ENCODE results near the gene ASCL5. TPM values are rescaled to one million over a fixed set of nuclear protein-coding genes. Genes with fewer than 3 reads are reported as not detected.

ASCL5 gene
- total and polyA plus RNA-seq, 4 experiments from 2014 or later: 0.30 TPM; not detected in 3

GRCh38 chr1:201144701-201145100 is 17.7 kb upstream of the ASCL5 start:
- intact Hi-C loops (cut with micrococcal nuclease): loop anchor here (5.0 kb wide), 1 partner anchor 43 kb away; no protein-coding TSS in a partner anchor
- no peaks in the 10 kb centered on the region for H3K4me1 Mint-ChIP-seq
- H3K9me3 Mint-ChIP-seq: no peaks in the 10 kb centered on the region
- POLR2A ChIA-PET (ENCODE audit: partially characterized antibody): no interaction called here
- no peak for DNase-seq
- no peaks in the 10 kb centered on the region for H3K27me3 Mint-ChIP-seq
- Histone ChIP-seq H3K36me3 (ENCODE audit: insufficient read depth, low read length) (peaks cover 25% of the 10 kb centered on the region), H3K9me3 (ENCODE audit: control insufficient read depth in 1 of 2, low read length in 2 of 2) (no peaks in the 10 kb centered on the region), H3K4me1 (ENCODE audit: insufficient read depth, low read length) (no peaks in the 10 kb centered on the region), H3K4me3 (ENCODE audit: low read length in 2 of 2) (no peak overlapping the region), H3K27ac (ENCODE audit: low read depth, low read length) (no peak overlapping the region), H3K27me3 (ENCODE audit: insufficient read depth, low read length) (no peaks in the 10 kb centered on the region)
- no peak overlapping the region for H3K27ac Mint-ChIP-seq
- CTCF ChIA-PET (ENCODE audit: partially characterized antibody): interaction anchor here (1.4 kb wide), 1 partner anchor 30 kb away, joined by 3 read pairs; no protein-coding TSS in a partner anchor
- H3K36me3 Mint-ChIP-seq: peaks cover 57 to 80% of the 10 kb centered on the region in 2 donors
- H3K4me3 Mint-ChIP-seq: no peak overlapping the region

- no peak for DNase-seq
- H3K4me1 ChIP-seq (ENCODE audit: insufficient read depth, low read length): no peaks in the 10 kb centered on the region
- H3K4me3 ChIP-seq (ENCODE audit: low read length in 2 of 2): no peak overlapping the region
- H3K4me3 Mint-ChIP-seq: no peak overlapping the region
- intact Hi-C loops (cut with micrococcal nuclease): no loop called here
- H3K36me3 Mint-ChIP-seq: peaks cover 57 to 81% of the 10 kb centered on the region in 2 donors
- peak overlapping the region in 1 of 7 donors; percentile 37 for H3K27ac Mint-ChIP-seq
- H3K36me3 ChIP-seq (ENCODE audit: insufficient read depth, low read length): peaks cover 25% of the 10 kb centered on the region
- H3K27ac ChIP-seq (ENCODE audit: low read depth, low read length): no peak overlapping the region
- ChIA-PET POLR2A (ENCODE audit: partially characterized antibody) (no interaction called here), CTCF (ENCODE audit: partially characterized antibody) (interaction anchor here (1.4 kb wide), 1 partner anchor 30 kb away, joined by 3 read pairs; no protein-coding TSS in a partner anchor)
- H3K4me1 Mint-ChIP-seq: no peaks in the 10 kb centered on the region
- no peaks in the 10 kb centered on the region for H3K9me3 ChIP-seq (ENCODE audit: control insufficient read depth in 1 of 2, low read length in 2 of 2)
- H3K27me3 Mint-ChIP-seq: no peaks in the 10 kb centered on the region
- H3K27me3 ChIP-seq (ENCODE audit: insufficient read depth, low read length): no peaks in the 10 kb centered on the region
- no peaks in the 10 kb centered on the region for H3K9me3 Mint-ChIP-seq
Observed at GRCh38 chr1:201143726-201144635, 17.0 kb upstream of the ASCL5 start.

- H3K4me3 ChIP-seq (ENCODE audit: low read length in 2 of 2): no peak overlapping the region
- no peaks in the 10 kb centered on the region for H3K9me3 ChIP-seq (ENCODE audit: control insufficient read depth in 1 of 2, low read length in 2 of 2)
- no peaks in the 10 kb centered on the region for H3K27me3 Mint-ChIP-seq
- H3K27me3 ChIP-seq (ENCODE audit: insufficient read depth, low read length): no peaks in the 10 kb centered on the region
- no peaks in the 10 kb centered on the region for H3K9me3 Mint-ChIP-seq
- no peaks in the 10 kb centered on the region for H3K4me1 ChIP-seq (ENCODE audit: insufficient read depth, low read length)
- no peak for DNase-seq
- ChIA-PET CTCF (ENCODE audit: partially characterized antibody) (interaction anchor here (1.2 to 1.5 kb wide), 2 partner anchors 24 to 28 kb away, joined by 4 to 5 read pairs; no protein-coding TSS in a partner anchor), POLR2A (ENCODE audit: partially characterized antibody) (no interaction called here)
- no peaks in the 10 kb centered on the region for H3K4me1 Mint-ChIP-seq
- H3K27ac Mint-ChIP-seq: no peak overlapping the region
- no peak overlapping the region for H3K27ac ChIP-seq (ENCODE audit: low read depth, low read length)
- H3K4me3 Mint-ChIP-seq: no peak overlapping the region
- intact Hi-C loops (cut with micrococcal nuclease): no loop called here
- peaks cover 57 to 82% of the 10 kb centered on the region in 2 donors for H3K36me3 Mint-ChIP-seq
- H3K36me3 ChIP-seq (ENCODE audit: insufficient read depth, low read length): peaks cover 25% of the 10 kb centered on the region
Observed at GRCh38 chr1:201142849-201143725, 16.1 kb upstream of the ASCL5 start.

- Histone ChIP-seq H3K4me1 (ENCODE audit: insufficient read depth, low read length) (no peaks in the 10 kb centered on the region), H3K4me3 (ENCODE audit: low read length in 2 of 2) (no peak overlapping the region), H3K27me3 (ENCODE audit: insufficient read depth, low read length) (no peaks in the 10 kb centered on the region), H3K9me3 (ENCODE audit: control insufficient read depth in 1 of 2, low read length in 2 of 2) (no peaks in the 10 kb centered on the region), H3K27ac (ENCODE audit: low read depth, low read length) (no peak overlapping the region), H3K36me3 (ENCODE audit: insufficient read depth, low read length) (peaks cover 24% of the 10 kb centered on the region)
- DNase-seq: no peak
- Mint-ChIP-seq H3K27me3 (no peaks in the 10 kb centered on the region), H3K9me3 (no peaks in the 10 kb centered on the region), H3K27ac (no peak overlapping the region), H3K4me1 (no peaks in the 10 kb centered on the region), H3K36me3 (peaks cover 50 to 77% of the 10 kb centered on the region in 2 donors), H3K4me3 (no peak overlapping the region)
- ChIA-PET POLR2A (ENCODE audit: partially characterized antibody) (no interaction called here), CTCF (ENCODE audit: partially characterized antibody) (interaction anchor here (1.2 to 1.5 kb wide), 3 partner anchors 8 to 28 kb away, joined by 3 to 5 read pairs (median 4); no protein-coding TSS in a partner anchor)
- intact Hi-C loops (cut with micrococcal nuclease): no loop called here
Observed at GRCh38 chr1:201142011-201142848, 15.2 kb upstream of the ASCL5 start.

GRCh38 chr1:201141418-201141817 is 14.4 kb upstream of the ASCL5 start:
- Mint-ChIP-seq H3K27me3 (no peaks in the 10 kb centered on the region), H3K4me3 (no peak overlapping the region), H3K36me3 (peaks cover 45 to 73% of the 10 kb centered on the region in 2 donors), H3K4me1 (no peaks in the 10 kb centered on the region), H3K27ac (no peak overlapping the region), H3K9me3 (no peaks in the 10 kb centered on the region)
- CTCF ChIA-PET (ENCODE audit: partially characterized antibody): interaction anchor here (0.9 to 1.2 kb wide), 2 partner anchors 9 to 33 kb away, joined by 3 read pairs; no protein-coding TSS in a partner anchor
- no peaks in the 10 kb centered on the region for H3K9me3 ChIP-seq (ENCODE audit: control insufficient read depth in 1 of 2, low read length in 2 of 2)
- intact Hi-C loops (cut with micrococcal nuclease): no loop called here
- H3K27ac ChIP-seq (ENCODE audit: low read depth, low read length): no peak overlapping the region
- H3K4me3 ChIP-seq (ENCODE audit: low read length in 2 of 2): no peak overlapping the region
- H3K36me3 ChIP-seq (ENCODE audit: insufficient read depth, low read length): peaks cover 21% of the 10 kb centered on the region
- DNase-seq: no peak
- no peaks in the 10 kb centered on the region for H3K27me3 ChIP-seq (ENCODE audit: insufficient read depth, low read length)
- H3K4me1 ChIP-seq (ENCODE audit: insufficient read depth, low read length): no peaks in the 10 kb centered on the region
- POLR2A ChIA-PET (ENCODE audit: partially characterized antibody): no interaction called here

GRCh38 chr1:201140941-201141260 is 13.9 kb upstream of the ASCL5 start:
- H3K4me3 Mint-ChIP-seq: no peak overlapping the region
- no peaks in the 10 kb centered on the region for H3K4me1 Mint-ChIP-seq
- H3K27me3 ChIP-seq (ENCODE audit: insufficient read depth, low read length): no peaks in the 10 kb centered on the region
- POLR2A ChIA-PET (ENCODE audit: partially characterized antibody): no interaction called here
- no peak for DNase-seq
- no peaks in the 10 kb centered on the region for H3K27me3 Mint-ChIP-seq
- no peaks in the 10 kb centered on the region for H3K9me3 ChIP-seq (ENCODE audit: control insufficient read depth in 1 of 2, low read length in 2 of 2)
- H3K36me3 ChIP-seq (ENCODE audit: insufficient read depth, low read length): peaks cover 17% of the 10 kb centered on the region
- H3K4me3 ChIP-seq (ENCODE audit: low read length in 2 of 2): no peak overlapping the region
- H3K4me1 ChIP-seq (ENCODE audit: insufficient read depth, low read length): no peaks in the 10 kb centered on the region
- H3K27ac Mint-ChIP-seq: no peak overlapping the region
- intact Hi-C loops (cut with micrococcal nuclease): no loop called here
- CTCF ChIA-PET (ENCODE audit: partially characterized antibody): interaction anchor here (0.9 to 1.2 kb wide), 2 partner anchors 9 to 32 kb away, joined by 3 read pairs; no protein-coding TSS in a partner anchor
- no peak overlapping the region for H3K27ac ChIP-seq (ENCODE audit: low read depth, low read length)
- H3K9me3 Mint-ChIP-seq: no peaks in the 10 kb centered on the region
- H3K36me3 Mint-ChIP-seq: peaks cover 40 to 70% of the 10 kb centered on the region in 2 donors

Data from CD4-positive, alpha-beta memory T cell (primary cell).